HG03066 (cell line): Measurements from ENCODE around the gene NSMCE4A.
"Not testable (repeated sequence)": the region's sequence is repeated elsewhere in the genome, so short reads cannot be mapped to it uniquely, and the experiment has no call there.

Source experiments
- ATAC-seq: cut with Tn5 transposase; IDR thresholded peaks from one replicate; pipeline ENCODE4 v1.9.1; 2021; ENCODE audit warnings: low read depth; ENCODE audit not compliant: unreplicated experiment

NSMCE4A gene

DNA sequence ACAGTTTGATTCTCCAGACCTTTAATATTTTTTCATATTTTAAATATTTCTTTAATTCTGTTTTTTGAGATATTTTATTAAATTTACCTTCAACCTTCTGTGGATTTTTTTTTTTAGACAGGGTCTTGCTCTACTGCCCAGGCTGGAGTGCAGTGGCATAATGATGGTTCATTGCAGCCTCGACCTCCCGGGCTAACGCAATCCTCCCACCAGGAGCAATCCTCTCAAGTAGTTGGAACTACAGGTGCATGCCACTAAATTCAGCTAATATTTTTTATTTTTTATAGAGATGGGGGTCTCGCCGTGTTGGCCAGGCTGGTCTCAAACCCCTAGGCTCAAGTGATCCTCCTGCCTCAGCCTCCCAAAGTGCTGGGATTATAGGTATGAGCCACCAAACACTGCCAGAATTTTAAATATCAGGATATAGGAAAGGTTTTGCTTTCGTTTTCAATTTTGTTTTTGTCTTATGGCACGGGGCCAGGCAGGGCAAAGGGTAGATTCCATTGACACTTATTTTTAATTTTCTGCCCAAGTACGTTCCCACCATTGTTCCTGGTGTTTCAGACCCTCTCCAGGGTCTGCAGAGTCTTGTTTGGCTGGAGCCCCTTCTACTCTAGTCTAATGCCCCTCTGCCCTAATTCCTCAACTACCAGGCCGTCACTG, 15.1 kb upstream of the NSMCE4A start:
- no peak for ATAC-seq

DNA sequence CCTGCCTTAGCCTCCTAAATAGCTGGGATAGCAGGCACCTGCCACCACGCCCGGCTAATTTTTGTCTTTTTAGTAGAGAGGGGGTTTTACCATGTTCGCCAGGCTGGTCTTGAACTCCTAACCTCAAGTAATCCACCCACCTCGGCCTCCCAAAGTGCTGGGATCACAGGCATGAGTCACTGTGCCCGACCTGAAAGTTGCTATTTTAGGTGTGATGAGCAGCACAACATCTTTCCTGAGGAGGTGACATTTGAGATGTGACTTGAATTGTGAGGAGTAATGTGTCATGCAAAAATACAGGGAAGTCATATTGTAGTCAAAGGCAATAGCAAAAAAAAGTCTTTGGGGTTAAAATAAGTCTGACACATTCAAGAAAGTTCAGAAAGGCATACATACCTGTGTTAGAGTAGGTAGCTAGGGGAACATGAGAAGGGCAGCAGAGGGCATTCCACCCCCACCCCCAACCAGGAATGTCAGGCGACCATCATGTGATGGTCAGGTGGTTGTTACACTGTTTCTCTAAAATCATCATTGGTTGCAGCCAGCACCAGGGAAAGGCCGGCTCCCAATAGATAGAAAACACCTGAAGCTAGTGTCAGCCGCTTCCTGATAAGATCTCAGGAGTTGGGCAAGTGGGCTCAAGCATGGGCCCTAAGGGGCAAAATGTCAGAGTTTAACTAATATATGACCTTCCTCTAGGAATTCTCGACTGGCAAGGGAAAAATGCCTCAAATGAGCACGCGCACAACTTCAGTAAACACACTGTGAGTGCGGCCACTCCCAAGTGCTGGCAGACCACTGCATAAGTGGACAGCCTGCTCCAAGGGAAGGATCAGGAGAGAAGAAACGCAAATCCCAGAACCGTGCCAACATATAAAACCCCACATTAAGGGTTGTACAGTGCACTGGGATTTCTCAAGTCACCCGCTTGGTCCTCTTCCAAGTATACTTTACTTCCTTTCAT, 13.6 kb upstream of the NSMCE4A start, which contains the start of gene TACC2:
TACC2 (plus strand) TSS at position 803 of the 964 bp plus-strand sequence. CDS start 32,819 bp downstream, outside the sequence.
- ATAC-seq, result no peak

DNA sequence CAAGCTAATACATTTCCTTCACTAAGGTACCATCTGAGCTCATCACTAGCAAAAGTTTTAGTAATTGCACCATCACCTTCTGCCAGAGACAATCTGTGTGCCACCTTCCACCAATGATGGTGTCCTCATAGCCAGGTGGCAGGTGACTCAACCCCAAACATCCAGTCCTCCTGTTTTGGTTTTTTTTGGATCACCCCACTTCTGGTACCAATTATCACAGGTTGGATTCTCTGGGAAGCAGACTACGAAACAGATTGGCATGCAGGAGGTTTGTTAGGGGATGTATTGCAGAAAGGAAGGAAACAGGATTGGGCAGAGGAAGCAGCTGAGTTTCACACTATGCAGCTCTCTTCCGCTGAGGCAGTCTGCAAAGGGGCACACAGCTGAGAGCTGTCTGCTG, 9.4 kb upstream of the NSMCE4A start:
- no peak for ATAC-seq

DNA sequence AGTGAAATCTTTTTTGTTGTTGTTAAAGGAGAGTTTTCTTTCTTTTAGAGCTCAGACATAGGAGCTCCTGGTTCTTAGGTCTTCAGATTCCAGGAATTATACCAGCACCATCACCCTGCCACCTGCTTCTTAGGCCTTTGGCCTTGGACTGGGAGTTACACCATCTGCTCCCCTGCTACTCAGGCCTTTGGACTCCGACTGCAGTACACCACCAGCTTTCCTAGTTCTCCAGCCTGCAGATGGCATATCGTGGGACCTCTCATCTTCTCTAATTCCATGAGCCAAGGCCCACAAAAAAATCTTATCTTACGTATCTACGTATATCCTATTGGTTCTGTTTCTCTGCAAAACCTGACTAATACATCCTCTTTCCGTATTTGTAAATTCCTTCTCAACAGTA, 8.8 kb upstream of the NSMCE4A start:
- no peak for ATAC-seq

DNA sequence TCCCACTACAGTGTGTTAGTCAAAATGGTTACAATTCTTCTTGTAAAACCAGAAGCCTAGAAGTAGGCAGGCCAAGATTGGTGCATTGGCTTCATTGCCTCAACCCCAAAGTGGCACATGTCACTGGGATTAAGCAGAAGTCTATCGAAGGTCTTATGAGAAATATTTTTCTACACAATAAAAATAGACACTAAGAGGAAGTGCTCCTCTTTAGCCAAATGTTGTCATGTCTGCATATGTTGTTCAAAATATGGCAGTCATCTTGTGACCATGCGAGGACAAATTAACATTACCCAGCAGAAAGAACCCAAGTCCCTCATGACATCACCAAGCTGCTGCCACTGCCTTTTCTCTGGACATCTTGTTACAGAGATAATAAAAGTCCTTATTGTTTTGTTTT, 6.3 kb upstream of the NSMCE4A start:
- no peak for ATAC-seq

DNA sequence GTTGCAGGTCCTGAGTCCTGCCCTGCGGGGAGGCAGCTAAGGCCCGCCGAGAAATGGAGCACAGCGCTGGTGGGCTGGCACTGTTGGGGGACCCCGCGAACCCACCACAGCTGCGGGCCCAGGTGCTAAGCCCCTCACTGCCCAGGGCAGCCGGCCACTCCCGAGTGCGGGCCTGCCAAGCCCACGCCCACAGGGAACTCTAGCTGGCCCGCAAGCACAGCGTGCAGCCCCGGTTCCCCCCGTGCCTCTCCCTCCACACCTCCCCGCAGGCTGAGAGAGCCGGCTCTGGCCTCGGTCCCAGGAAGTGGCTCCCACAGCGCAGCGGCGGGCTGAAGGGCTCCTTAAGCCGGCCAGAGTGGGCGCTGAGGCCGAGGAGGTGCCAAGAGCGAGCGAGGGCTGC, 3.5 kb upstream of the NSMCE4A start:
- ATAC-seq, result no peak

DNA sequence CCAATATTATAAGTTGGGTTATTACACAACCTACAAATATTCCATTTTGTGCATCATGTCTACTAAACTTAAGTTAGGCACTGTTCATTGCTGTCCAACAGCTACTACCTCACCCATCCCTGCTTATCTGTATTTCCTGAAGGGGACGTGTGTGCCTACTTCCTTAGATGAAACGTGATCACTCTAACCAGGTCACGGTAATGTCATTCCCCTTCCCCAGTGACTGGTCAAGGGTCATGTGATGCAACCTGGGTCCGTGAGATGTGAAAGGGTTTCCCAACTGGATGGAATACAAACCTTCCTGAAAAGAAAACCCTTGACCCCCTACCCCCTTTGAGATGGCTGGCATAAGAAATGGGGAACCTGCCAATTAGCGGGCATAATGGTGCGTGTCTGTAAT, 1.6 kb upstream of the NSMCE4A start:
- no peak for ATAC-seq

DNA sequence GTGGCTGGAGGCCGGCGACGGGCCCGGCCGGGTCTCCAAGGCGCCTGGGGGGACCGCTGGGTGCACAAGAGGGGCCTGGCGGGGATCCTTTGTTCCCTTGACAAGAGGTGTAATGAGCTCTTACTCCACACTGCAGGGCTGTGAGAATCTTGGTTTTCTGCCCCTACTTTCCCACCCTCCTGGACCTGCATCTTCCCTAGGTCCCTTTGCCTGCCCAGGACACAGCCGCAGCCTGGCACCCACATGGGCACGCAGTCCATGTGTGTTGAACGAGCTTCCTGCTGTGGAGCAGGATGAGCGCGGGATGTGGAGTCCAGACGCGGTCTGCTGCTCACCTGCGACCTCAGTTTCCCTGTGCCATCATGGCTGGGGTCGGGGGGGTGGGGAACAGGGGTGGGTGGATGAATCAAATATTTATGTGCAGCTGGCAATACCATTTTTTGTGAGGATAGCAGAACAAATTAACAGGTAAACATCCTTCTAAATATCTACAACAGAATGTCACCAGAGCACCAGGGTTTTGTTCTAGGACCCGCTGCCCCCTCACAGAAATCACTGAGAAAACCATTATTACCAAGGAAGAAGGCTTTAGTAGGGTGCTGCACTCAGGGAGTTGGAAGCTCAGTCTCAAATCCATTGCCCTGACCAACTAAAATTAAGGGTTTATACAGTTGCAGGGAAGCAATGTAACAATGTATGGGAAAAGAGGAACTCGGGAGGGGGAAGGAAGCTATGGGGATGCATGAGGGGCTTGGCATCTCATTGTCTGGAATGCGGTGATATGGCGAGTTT, 474 bp upstream of the NSMCE4A start:
- peak; percentile 11 for ATAC-seq

DNA sequence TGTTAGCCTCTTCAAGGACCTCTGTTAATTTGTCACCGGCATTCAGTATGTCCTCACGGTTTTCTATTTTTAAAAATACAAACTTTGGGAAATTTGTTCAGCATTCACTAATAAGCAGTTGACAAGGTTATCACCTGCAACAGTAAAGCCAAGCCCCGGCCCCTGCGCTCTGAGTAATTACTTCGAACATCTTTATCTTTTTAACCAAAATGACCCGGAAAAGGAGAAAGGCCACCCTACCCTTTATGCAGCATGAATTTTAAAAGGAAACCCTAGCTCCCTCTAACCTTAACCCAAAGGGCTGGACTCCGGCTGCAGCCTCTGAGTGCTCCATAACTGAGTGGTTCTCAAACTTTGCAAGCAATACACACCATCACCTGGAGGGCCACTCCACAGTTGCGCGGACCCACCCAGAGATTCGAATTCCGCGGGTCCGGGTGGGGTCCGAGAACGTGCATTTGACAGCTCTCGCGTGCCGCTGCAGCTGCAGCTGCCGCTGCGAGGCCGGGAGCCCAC, 940 bp downstream of the NSMCE4A start:
- ATAC-seq, result no peak

DNA sequence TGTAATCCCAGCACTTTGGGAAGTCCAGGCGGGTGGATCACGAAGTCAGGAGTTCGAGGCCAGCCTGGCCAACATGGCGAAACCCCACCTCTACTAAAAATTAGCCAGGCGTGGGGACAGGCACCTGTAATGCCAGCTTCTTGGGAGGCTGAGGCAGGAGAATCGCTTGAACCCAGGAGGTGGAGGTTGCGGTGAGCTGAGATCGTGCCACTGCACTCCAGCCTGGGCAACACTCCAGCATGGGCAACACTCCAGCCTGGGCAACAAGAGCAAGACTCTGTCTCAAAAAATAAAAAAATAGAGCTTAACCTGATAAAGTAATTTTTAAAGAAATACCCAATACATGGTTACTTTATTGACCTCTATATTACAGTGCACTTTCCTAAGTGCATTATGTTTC, 5.9 kb downstream of the NSMCE4A start:
- ATAC-seq, result not testable (repeated sequence)

DNA sequence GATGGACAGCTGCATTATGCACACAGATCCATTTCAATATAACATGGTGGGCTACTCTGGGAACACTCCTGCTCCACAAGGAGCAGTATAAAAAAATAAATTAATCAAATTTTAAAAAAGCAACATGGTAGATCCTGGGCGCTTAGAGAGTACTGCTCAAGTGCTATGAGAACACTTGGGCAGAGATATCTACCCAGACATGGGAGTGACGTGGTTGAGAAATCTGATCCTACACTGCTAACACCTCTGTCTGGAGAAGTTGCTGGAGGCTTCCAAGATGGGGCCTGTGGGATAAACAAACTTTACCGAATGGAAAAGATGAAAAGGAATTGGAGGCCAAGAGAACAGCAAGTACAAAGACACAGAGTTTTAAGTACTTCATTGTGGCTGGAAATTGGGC, 9.0 kb downstream of the NSMCE4A start:
- ATAC-seq, result no peak

DNA sequence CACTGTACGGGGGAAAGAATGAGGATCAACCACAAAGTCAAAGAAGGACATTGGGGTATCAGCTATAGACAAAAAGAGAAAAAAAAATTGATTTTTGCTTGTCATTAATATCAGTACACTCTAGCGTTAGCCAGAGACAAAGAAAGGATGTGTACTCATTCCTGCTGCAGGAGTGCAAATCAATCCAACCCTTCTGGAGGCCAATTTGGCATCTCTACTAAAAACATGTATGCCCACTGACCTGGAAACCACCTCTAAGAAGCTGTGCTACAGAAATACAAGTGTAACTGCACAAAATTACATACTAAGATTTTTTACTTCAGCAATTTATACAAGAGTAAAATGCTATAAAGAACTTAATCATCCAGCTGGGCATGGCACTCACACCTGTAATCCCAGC, 13.6 kb downstream of the NSMCE4A start:
- ATAC-seq, result no peak

DNA sequence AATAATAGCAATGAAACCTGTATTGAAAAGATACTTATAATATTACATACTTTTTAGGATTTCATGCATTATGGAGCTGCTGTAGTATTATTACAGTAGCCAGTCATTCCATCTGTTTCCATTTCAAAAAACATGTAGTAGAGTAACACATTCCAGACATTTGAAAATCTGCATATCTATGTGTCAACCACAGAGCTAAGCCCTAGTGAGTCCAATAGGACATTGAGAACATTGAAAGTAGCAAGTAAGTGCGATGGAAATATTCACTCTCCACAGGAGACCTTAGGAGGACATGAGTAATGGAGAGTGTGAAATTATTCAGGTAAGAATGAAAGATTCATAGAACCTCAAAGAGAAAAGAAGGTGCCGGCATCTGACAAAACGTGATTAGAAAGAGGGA, 15.3 kb downstream of the NSMCE4A start:
- no peak for ATAC-seq

DNA sequence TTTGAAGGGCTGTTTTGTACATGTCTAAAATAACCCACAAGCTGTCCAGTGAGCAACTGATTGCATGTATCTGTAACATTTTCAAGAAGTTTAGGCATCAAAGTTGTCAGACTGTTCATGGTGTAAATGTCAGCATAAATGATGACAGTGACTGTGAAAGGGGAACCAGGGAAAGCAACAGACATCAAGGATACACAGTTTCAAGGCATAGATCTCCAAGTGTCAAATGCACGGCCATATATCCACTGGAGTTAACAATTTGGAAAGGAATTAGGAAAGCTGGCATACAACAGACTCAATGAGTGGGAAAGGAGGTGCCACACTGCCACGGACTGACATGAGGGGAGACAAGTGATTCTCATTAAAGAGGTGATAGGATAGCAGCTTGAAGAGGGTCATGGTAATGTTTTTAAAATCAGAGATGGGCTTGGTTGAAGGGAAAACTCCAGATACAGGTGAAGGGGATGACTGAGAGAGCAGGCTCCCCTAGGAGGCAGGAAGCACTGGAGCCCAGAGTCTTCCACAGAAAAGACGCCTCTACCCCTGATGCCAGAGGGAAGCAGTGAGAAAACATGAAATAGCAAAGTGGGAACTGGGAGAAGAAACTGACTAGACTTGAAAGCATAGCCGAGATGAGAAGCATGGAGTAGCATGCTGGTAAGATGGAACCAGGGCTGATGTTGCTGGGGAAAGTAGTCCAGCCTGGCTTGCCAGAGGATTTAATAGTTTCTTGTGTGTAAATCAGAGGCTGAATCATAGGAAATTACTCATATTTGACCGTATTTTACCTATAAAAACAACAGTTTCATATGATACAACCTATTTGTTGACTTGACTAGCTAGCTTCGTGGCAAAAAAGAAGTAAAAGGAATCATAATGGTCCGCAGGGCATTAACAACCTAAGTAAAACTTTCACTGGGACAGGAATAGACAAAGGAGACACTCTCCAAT, 18.6 kb downstream of the NSMCE4A start:
- no peak for ATAC-seq

DNA sequence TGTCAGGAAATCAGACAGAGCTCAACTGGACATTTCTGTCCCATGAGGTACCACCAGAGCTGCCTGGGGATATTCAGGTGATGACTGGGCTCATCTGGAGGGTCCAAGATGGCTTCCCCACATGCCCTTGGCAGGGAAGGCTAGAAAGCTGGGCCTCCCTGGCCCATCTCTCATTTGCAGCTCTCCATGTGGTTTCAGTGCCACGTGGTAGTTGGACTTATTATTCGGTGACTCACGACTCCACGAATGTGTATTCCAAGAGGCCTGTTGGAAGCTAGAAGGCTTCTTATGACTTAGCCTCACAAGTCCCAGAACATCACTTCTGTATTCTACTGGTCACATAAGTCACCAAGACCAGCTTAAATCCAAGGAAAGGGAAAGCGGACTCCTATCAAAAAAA, 22.8 kb downstream of the NSMCE4A start:
- ATAC-seq, result no peak

DNA sequence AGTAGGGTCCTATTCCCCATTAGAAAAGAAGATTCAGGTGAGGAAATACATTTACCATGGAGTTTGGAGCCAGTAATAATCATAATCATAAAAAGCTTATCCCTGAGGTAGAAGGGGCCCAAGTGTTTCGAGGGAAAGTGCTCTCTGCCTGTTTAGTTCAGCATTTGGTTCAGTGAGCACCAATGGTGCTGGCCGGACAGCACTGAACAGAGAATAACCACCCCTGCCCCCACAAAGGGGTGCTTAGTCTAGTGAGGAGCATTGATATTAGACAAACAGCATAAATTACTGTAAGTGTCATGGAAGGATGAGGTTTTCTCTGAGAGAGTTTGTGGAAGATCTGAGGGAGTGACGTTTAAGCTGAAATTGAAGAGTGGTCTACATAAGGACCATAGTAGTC, 25.6 kb downstream of the NSMCE4A start:
- no peak for ATAC-seq

DNA sequence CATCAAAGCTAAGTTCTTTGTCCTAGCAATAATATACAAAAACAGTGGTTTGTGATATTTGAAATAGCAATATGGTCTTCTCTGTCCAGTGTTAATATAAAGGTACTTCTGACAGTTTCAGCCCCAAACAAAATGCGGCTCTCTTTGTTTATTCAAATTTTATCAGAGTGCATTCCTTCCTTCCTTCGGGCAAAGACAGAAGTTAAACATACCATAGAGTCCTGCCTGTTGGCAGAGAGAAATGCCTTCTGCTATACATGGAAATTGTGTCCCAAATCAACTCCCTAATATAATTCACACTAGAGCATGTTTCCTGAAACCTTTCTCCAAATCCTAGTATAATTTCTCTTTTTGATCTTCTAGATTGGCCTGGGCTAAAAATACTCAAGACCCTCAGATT, 26.0 kb downstream of the NSMCE4A start:
- ATAC-seq, result no peak

DNA sequence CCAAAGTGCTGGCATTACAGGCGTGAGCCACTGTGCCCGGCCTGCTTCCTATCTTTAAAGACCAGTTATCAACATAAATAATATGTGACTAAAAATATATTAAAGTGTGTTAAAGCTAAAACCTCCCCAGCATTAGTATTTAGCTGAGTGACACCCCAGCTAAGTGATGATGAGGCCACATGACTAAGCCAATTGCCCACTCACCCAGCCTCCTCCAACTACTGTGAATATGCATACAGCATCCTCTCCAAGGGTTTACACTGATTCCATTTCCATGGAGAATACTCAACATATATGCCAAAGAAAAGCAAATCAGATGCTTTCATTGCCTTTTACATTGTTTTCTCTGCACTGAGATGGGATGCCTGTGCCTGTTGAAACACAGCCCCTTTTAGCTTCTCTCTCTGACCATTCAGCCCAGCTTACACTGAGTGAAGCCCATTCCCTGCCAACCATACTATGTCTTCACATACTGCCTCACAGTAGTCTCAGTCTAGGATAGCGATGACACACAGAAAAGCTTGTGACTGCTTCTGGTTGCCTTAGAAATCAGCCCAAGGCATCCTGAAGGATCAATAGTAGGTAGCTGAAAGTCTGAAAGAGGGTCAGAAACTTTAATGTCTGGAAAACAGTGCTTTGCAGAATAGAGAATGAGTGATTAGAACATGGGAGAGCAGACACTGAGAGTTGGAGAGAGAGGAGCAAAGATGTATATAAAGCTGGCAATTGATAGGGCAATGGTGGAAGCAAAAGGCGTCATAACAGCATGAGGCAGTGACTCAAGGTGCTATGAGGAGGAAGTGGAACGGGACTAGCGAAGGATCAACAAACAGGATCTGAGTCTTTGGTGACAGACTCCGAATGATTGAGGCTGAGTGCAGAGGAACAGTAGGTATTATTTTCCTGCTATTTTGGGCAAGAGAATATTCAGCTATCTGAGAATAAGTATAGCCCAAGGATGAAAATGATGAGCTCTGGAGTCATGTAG, 27.4 kb downstream of the NSMCE4A start:
- ATAC-seq, result no peak
